NB4 (cell line): ENCODE results near the gene KAT2B.

Source experiments
- CTCF ChIP-seq: IDR thresholded peaks from one replicate; pipeline ENCODE4 v1.5.1; 2012; ENCODE audit warnings: low read depth, low read length
- MYC ChIP-seq: IDR thresholded peaks from 2 replicates; pipeline ENCODE4 v1.6.1; 2011; ENCODE audit warnings: low read depth, low read length
- POLR2A ChIP-seq: IDR thresholded peaks from 2 replicates; pipeline ENCODE4 v1.6.1; 2011; ENCODE audit warnings: mild to moderate bottlenecking; ENCODE audit not compliant: insufficient read length; ENCODE audit errors: extremely low read depth

- TF ChIP-seq POLR2A (no peak), CTCF (no peak), MYC (no peak)
Measured at GRCh38 chr3:19994796-19995195, 45.5 kb upstream of the KAT2B start.
